SU-DHL-6 (cell line): ENCODE data around the gene MAP4K3.
"Not testable (repeated sequence)": the region's sequence is repeated elsewhere in the genome, so short reads cannot be mapped to it uniquely, and the experiment has no call there.

Source experiments
- H2AFZ ChIP-seq: fragments of 200-600 bp; sonication (generic); 2 replicates; pipeline ENCODE4 v1.6.1; 2014; ENCODE audit warnings: low read depth, mild to moderate bottlenecking, moderate library complexity, mixed read lengths, antibody characterized with exemption, low read length; ENCODE audit not compliant: severe bottlenecking
- H3F3A ChIP-seq: fragments of 200-600 bp; shearing (Covaris generic); 2 replicates; pipeline ENCODE4 v1.6.0; 2016; ENCODE audit warnings: antibody characterized with exemption, mild to moderate bottlenecking; ENCODE audit not compliant: insufficient read depth
- H3K27ac ChIP-seq: fragments of 200-600 bp; sonication (generic); 2 replicates; pipeline ENCODE4 v1.5.1; 2016; ENCODE audit warnings: low read depth, mild to moderate bottlenecking, low read length, moderate library complexity, mixed read lengths
- H3K27me3 ChIP-seq: fragments of 200-600 bp; sonication (generic), shearing (Covaris generic); 2 replicates; pipeline ENCODE4 v1.6.0; 2014; ENCODE audit warnings: mild to moderate bottlenecking, low read length
- H3K36me3 ChIP-seq: fragments of 200-600 bp; sonication (generic); 2 replicates; pipeline ENCODE4 v1.6.1; 2014; ENCODE audit warnings: mild to moderate bottlenecking, low read length, mixed read lengths
- H3K4me2 ChIP-seq: fragments of 300-600, 200-600 bp; shearing (Covaris generic), sonication (generic); 2 replicates; pipeline ENCODE4 v1.6.0; 2014; ENCODE audit warnings: low read length, low read depth, mild to moderate bottlenecking; ENCODE audit not compliant: poor library complexity, severe bottlenecking
- H3K4me3 ChIP-seq: fragments of 200-600 bp; sonication (generic); 2 replicates; pipeline ENCODE4 v1.5.1; 2014; ENCODE audit warnings: antibody characterized with exemption, low read length, mild to moderate bottlenecking, mixed read lengths; ENCODE audit not compliant: insufficient read depth, poor library complexity, severe bottlenecking
- H3K79me2 ChIP-seq: fragments of 200-600 bp; sonication (generic); 2 replicates; pipeline ENCODE4 v1.6.1; 2014; ENCODE audit warnings: mild to moderate bottlenecking, low read length, moderate library complexity; ENCODE audit not compliant: insufficient read depth
- H3K9ac ChIP-seq: fragments of 200-600 bp; sonication (generic); 2 replicates; pipeline ENCODE4 v1.7.0; 2014; ENCODE audit warnings: mild to moderate bottlenecking, low read length
- H3K9me2 ChIP-seq: fragments of 200-600 bp; sonication (generic); replicated peaks from 2 replicates; pipeline ENCODE4 v1.6.1; 2014; ENCODE audit warnings: low read length; ENCODE audit not compliant: insufficient read depth
- H3K9me3 ChIP-seq: fragments of 200-600 bp; sonication (generic); 2 replicates; pipeline ENCODE4 v1.6.1; 2014; ENCODE audit warnings: low read length, mixed read lengths; ENCODE audit not compliant: insufficient read depth
- H4K20me1 ChIP-seq: fragments of 200-600 bp; sonication (generic); 2 replicates; pipeline ENCODE4 v1.6.1; 2014; ENCODE audit warnings: low read depth, mild to moderate bottlenecking, antibody characterized with exemption, low read length, moderate library complexity, mixed read lengths
- EZH2phosphoT487 ChIP-seq: fragments of 200-600 bp; sonication (generic), shearing (Covaris generic); conservative IDR thresholded peaks from 2 replicates; pipeline ENCODE4 v1.6.1; 2018; ENCODE audit warnings: mild to moderate bottlenecking, antibody characterized with exemption, low read length, moderate library complexity, mixed read lengths
- TF ChIP-seq, protein P1 (sequence below): fragments of 200-600 bp; sonication (generic); IDR thresholded peaks from one replicate; pipeline ENCODE4 v1.5.1; 2017; ENCODE audit warnings: antibody characterized with exemption, mild to moderate bottlenecking, low read length, moderate library complexity; ENCODE audit not compliant: insufficient read depth, poor library complexity, severe bottlenecking

Gene MAP4K3

DNA sequence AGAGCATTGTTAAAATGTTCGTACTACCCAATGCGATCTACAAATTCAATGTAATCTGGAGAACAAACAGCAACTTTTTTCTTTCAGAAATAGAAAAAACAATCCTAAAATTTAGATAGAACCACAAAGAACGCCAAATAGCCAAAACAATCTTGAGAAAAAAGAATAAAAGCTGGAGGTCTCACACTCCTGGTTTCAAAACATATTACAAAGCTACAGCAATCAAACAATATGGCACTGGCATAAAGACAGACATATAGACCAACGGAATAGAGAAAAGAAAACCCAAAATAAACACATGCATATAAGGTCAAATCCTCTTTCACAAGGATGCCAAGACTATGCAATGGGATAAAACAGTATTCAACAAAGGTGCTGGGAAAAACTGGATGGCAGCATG is 74.5 kb downstream of the MAP4K3 start:
- no peaks in the 10 kb centered on the region for H3K9me2 ChIP-seq
- peaks cover 18% of the 10 kb centered on the region; the same call in 1 of the 2 replicates for H3K9me3 ChIP-seq
- H3F3A ChIP-seq, result no peaks in the 10 kb centered on the region
- H3K36me3 ChIP-seq, result no peaks in the 10 kb centered on the region
- no peak overlapping the region for H2AFZ ChIP-seq
- no peaks in the 10 kb centered on the region for H3K79me2 ChIP-seq
- H3K27me3 ChIP-seq, result no peaks in the 10 kb centered on the region
- no peak overlapping the region for H3K4me3 ChIP-seq
- H3K4me2 ChIP-seq, result no peak overlapping the region
- no peak overlapping the region for H3K9ac ChIP-seq
- H3K27ac ChIP-seq, result no peak overlapping the region
- H4K20me1 ChIP-seq, result no peaks in the 10 kb centered on the region
- no peak for TF ChIP-seq EZH2phosphoT487
- TF ChIP-seq, protein P1, sequence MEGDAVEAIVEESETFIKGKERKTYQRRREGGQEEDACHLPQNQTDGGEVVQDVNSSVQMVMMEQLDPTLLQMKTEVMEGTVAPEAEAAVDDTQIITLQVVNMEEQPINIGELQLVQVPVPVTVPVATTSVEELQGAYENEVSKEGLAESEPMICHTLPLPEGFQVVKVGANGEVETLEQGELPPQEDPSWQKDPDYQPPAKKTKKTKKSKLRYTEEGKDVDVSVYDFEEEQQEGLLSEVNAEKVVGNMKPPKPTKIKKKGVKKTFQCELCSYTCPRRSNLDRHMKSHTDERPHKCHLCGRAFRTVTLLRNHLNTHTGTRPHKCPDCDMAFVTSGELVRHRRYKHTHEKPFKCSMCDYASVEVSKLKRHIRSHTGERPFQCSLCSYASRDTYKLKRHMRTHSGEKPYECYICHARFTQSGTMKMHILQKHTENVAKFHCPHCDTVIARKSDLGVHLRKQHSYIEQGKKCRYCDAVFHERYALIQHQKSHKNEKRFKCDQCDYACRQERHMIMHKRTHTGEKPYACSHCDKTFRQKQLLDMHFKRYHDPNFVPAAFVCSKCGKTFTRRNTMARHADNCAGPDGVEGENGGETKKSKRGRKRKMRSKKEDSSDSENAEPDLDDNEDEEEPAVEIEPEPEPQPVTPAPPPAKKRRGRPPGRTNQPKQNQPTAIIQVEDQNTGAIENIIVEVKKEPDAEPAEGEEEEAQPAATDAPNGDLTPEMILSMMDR, result no peak

DNA sequence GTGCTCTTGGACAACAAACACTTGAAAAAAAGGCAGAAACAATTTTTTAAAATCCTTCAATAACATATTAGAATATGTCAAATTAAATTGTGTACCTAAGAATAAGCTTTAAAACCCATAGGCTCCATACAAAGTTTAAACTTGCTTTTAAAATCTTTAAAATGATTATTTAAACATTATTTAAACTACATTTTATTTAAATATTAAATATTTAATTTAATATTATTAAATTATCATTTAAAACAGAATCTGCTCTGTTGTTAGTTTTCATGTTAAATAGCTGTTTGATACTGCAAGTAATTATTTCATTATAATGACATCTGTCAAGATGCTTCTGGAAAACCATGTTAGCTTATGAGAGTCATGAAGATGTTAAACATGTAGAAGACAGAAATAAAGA is 75.6 kb downstream of the MAP4K3 start:
- H3K27ac ChIP-seq, result no peak overlapping the region
- H4K20me1 ChIP-seq, result no peaks in the 10 kb centered on the region
- no peaks in the 10 kb centered on the region for H3K9me2 ChIP-seq
- no peaks in the 10 kb centered on the region for H3K36me3 ChIP-seq
- no peak overlapping the region for H3K4me2 ChIP-seq
- no peak overlapping the region for H2AFZ ChIP-seq
- peaks cover 18% of the 10 kb centered on the region; the same call in 1 of the 2 replicates for H3K9me3 ChIP-seq
- H3K4me3 ChIP-seq, result no peak overlapping the region
- H3F3A ChIP-seq, result no peaks in the 10 kb centered on the region
- H3K79me2 ChIP-seq, result no peaks in the 10 kb centered on the region
- H3K27me3 ChIP-seq, result no peaks in the 10 kb centered on the region
- H3K9ac ChIP-seq, result no peak overlapping the region
- TF ChIP-seq EZH2phosphoT487, result no peak
- TF ChIP-seq, protein P1, result no peak

DNA sequence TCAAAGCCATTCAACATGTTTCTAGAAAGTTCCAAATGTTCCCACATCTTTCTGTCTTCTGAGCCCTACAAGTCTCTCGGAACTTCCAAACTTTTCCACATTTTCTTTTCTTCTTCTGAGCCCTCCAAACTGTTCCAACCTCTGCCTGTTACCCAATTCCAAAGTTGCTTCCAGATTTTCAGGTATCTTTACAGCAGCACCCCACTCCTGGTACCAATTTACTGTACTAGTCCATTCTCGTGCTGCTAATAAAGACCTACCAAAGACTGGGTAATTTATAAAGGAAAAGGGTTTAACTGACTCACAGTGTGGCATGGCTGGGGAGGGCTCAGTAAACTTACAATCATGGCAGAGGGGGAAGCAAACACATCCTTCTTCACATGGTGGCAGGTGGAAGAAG is 76.7 kb downstream of the MAP4K3 start:
- H3K4me2 ChIP-seq, H2AFZ ChIP-seq, H3K27me3 ChIP-seq, H3K9ac ChIP-seq, H3K79me2 ChIP-seq, H4K20me1 ChIP-seq, H3K27ac ChIP-seq, H3K9me2 ChIP-seq, H3K4me3 ChIP-seq, H3F3A ChIP-seq, H3K36me3 ChIP-seq: not testable (repeated sequence)
- H3K9me3 ChIP-seq, result peaks cover 18% of the 10 kb centered on the region; the same call in 1 of the 2 replicates

DNA sequence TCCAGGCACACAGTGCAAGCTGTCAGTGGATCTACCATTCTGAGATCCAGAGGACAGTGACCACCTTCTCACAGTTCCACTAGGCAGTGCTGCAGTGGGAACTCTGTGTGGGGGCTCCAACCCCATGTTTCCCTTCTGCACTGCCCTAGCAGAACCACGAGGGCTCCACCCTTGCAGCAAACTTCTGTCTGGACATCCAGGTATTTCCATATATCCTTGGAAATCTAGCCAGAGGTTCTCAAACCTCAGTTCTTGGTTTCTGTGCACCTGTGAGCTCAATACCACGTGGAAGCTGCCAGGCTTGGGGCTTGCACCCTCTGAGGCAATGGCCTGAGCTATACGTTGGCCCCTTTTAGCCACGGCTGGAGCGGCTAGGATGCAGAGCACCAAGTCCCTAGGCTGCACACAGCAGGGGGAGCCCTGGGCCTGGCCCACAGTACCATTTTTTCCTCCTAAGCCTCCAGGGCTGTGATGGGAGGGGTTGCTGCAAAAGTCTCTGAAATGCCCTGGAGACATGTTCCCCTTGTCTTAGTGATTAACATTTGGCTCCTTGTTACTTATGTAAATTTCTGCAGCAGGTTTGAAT is 77.5 kb downstream of the MAP4K3 start:
- Histone ChIP-seq H3K9me3 (peaks cover 18% of the 10 kb centered on the region; the same call in 1 of the 2 replicates), H3K4me3 (no peak overlapping the region), H3K36me3 (no peaks in the 10 kb centered on the region), H3K4me2 (no peak overlapping the region), H3K9me2 (no peaks in the 10 kb centered on the region), H2AFZ (no peak overlapping the region), H3F3A (no peaks in the 10 kb centered on the region), H4K20me1 (no peaks in the 10 kb centered on the region), H3K27me3 (no peaks in the 10 kb centered on the region), H3K79me2 (no peaks in the 10 kb centered on the region), H3K9ac (no peak overlapping the region), H3K27ac (no peak overlapping the region)
- no peak for TF ChIP-seq EZH2phosphoT487
- TF ChIP-seq, protein P1, result no peak
